ENCODE measurements around the gene PPIL1.

Gene PPIL1

GRCh38 chr6:36855750-36856149 lies 18.9 kb downstream of the PPIL1 start:
- DNase-seq (ENCODE audit: low read depth, low spot score), result no peak

GRCh38 chr6:36853325-36853724 lies 21.3 kb downstream of the PPIL1 start:
- no peak for DNase-seq (ENCODE audit: low read depth, low spot score)

GRCh38 chr6:36852481-36853147 lies 22.0 kb downstream of the PPIL1 start:
- DNase-seq (ENCODE audit: low read depth, low spot score), result no peak

- DNase-seq (ENCODE audit: low read depth, low spot score), result no peak
Observed at GRCh38 chr6:36851626-36852025, 23.0 kb downstream of the PPIL1 start.

GRCh38 chr6:36851149-36851614 lies 23.4 kb downstream of the PPIL1 start:
- DNase-seq (ENCODE audit: low read depth, low spot score), result no peak

- no peak for DNase-seq (ENCODE audit: low read depth, low spot score)
Observed at GRCh38 chr6:36850021-36850420, 24.6 kb downstream of the PPIL1 start.

- DNase-seq (ENCODE audit: low read depth, low spot score), result no peak
Observed at GRCh38 chr6:36848658-36849441, 25.8 kb downstream of the PPIL1 start.

GRCh38 chr6:36847991-36848390 lies 26.6 kb downstream of the PPIL1 start:
- no peak for DNase-seq (ENCODE audit: low read depth, low spot score)

- no peak for DNase-seq (ENCODE audit: low read depth, low spot score)
Observed at GRCh38 chr6:36847152-36847551, 27.5 kb downstream of the PPIL1 start.

- DNase-seq (ENCODE audit: low read depth, low spot score), result no peak
Observed at GRCh38 chr6:36845233-36845632, 29.4 kb downstream of the PPIL1 start.

GRCh38 chr6:36844232-36845170 lies 30.1 kb downstream of the PPIL1 start:
- DNase-seq (ENCODE audit: low read depth, low spot score), result no peak

- no peak for DNase-seq (ENCODE audit: low read depth, low spot score)
Observed at GRCh38 chr6:36843170-36843569, 31.4 kb downstream of the PPIL1 start.

GRCh38 chr6:36841756-36842155 lies 32.8 kb downstream of the PPIL1 start:
- DNase-seq (ENCODE audit: low read depth, low spot score), result no peak

GRCh38 chr6:36840432-36841403 lies 33.9 kb downstream of the PPIL1 start:
- no peak for DNase-seq (ENCODE audit: low read depth, low spot score)

GRCh38 chr6:36839749-36840431 lies 34.7 kb downstream of the PPIL1 start:
- DNase-seq (ENCODE audit: low read depth, low spot score), result no peak

GRCh38 chr6:36838896-36839748 lies 35.5 kb downstream of the PPIL1 start, which contains the start of gene CPNE5:
Gene CPNE5 (minus strand): TSS chr6:36839444. CDS start chr6:36839377, 67 bp downstream.
- no peak for DNase-seq (ENCODE audit: low read depth, low spot score)

GRCh38 chr6:36837686-36838085 lies 36.9 kb downstream of the PPIL1 start:
- DNase-seq (ENCODE audit: low read depth, low spot score), result no peak

- DNase-seq (ENCODE audit: low read depth, low spot score), result no peak
Observed at GRCh38 chr6:36837022-36837339, 37.6 kb downstream of the PPIL1 start.

All from iPS DF 19.7 (cell line).